H1 (cell line): Measurements from ENCODE around the gene CMBL. TPM values are rescaled to one million over a fixed set of nuclear protein-coding genes. Genes with fewer than 3 reads are reported as not detected.

Experiments used
- CTCF ChIA-PET: fragments of 300-600 bp; sonication (Branson Sonifier 250); formaldehyde crosslinking; loops from one replicate; lab custom pipeline; 2021; ENCODE audit not compliant: partially characterized antibody; lab: Charles Lee
- POLR2A ChIA-PET: fragments of 300-600 bp; sonication (Branson Sonifier 250); formaldehyde crosslinking; loops from one replicate; lab custom pipeline; 2021; ENCODE audit warnings: inconsistent platforms; ENCODE audit not compliant: partially characterized antibody; lab: Charles Lee
- DNase-seq, 2 experiments: peaks; one replicate each; pipeline versions ENCODE4 v3.0.0 to v3.0.0-alpha.2; 2010 to 2022; ENCODE audit warnings: low spot score in 2 of 2, low read depth in 1 of 2, mixed read lengths in 1 of 2
- FAIRE-seq: peaks from 2 replicates; lab custom pipeline; 2011; peaks lifted over from hg19 to GRCh38; lab: Jason Lieb, UNC
- H2AFZ ChIP-seq: 2 replicates; pipeline ENCODE4 v1.8.1; 2012; ENCODE audit warnings: low read length, inconsistent platforms
- H2AK5ac ChIP-seq: 2 replicates; pipeline ENCODE4 v1.6.1; 2013; ENCODE audit warnings: low read depth, low read length
- H2BK120ac ChIP-seq: replicated peaks from 2 replicates; pipeline ENCODE3; 2013; ENCODE audit warnings: low read depth, low read length, inconsistent platforms
- H2BK12ac ChIP-seq: 2 replicates; pipeline ENCODE4 v1.6.1; 2013; ENCODE audit warnings: low read depth, low read length
- H2BK15ac ChIP-seq: 2 replicates; pipeline ENCODE4 v1.6.1; 2013; ENCODE audit warnings: low read length
- H2BK20ac ChIP-seq: 2 replicates; pipeline ENCODE4 v1.6.1; 2013; ENCODE audit warnings: low read length
- H2BK5ac ChIP-seq: 2 replicates; pipeline ENCODE4 v1.6.1; 2013; ENCODE audit warnings: low read depth, low read length
- H3K14ac ChIP-seq: 2 replicates; pipeline ENCODE4 v1.6.1; 2013; ENCODE audit warnings: inconsistent platforms; ENCODE audit not compliant: insufficient read length
- H3K18ac ChIP-seq: 2 replicates; pipeline ENCODE4 v1.6.1; 2013; ENCODE audit warnings: low read length; ENCODE audit errors: extremely low read depth
- H3K23ac ChIP-seq: 2 replicates; pipeline ENCODE4 v1.6.1; 2013; ENCODE audit warnings: inconsistent platforms; ENCODE audit not compliant: insufficient read length
- H3K23me2 ChIP-seq: 2 replicates; pipeline ENCODE4 v1.6.1; 2013; ENCODE audit warnings: low read depth, low read length
- H3K27ac ChIP-seq: 2 replicates; pipeline ENCODE4 v1.6.1; 2011; ENCODE audit warnings: low read depth, low read length, inconsistent platforms
- H3K27me3 ChIP-seq, 4 experiments: replicated peaks in 1 of 4; 1 replicate in 1 of 4; 2 replicates in 3 of 4; pipeline versions ENCODE4 v1.6.1 to v1.8.1; 2011 to 2013; ENCODE audit warnings: low read length in 3 of 4, mild to moderate bottlenecking in 3 of 4, inconsistent platforms in 2 of 4, mixed read lengths in 2 of 4, moderate library complexity in 1 of 4; ENCODE audit not compliant: control insufficient read depth in 3 of 4, insufficient read depth in 3 of 4; ENCODE audit errors: extremely low read depth in 1 of 4
- H3K36me3 ChIP-seq, 4 experiments: 2 replicates each; pipeline versions ENCODE4 v1.6.1 to v1.8.1; 2011 to 2013; ENCODE audit warnings: mild to moderate bottlenecking in 4 of 4, low read length in 3 of 4, moderate library complexity in 2 of 4, control low read depth in 1 of 4, inconsistent platforms in 1 of 4; ENCODE audit not compliant: insufficient read depth in 4 of 4, control insufficient read depth in 2 of 4
- H3K4ac ChIP-seq: replicated peaks from 2 replicates; pipeline ENCODE3; 2013; ENCODE audit warnings: low read length, low read depth, mixed read lengths, inconsistent platforms; ENCODE audit not compliant: insufficient read length
- H3K4me1 ChIP-seq, 4 experiments: replicated peaks in 1 of 4; 1 replicate in 1 of 4; 2 replicates in 3 of 4; pipeline versions ENCODE4 v1.6.1 to v1.8.1; 2011 to 2013; ENCODE audit warnings: low read length in 3 of 4, inconsistent platforms in 2 of 4, mixed read lengths in 1 of 4; ENCODE audit not compliant: insufficient read depth in 4 of 4, control insufficient read depth in 3 of 4
- H3K4me2 ChIP-seq, 2 experiments: 2 replicates each; pipeline versions ENCODE4 v1.6.1 to v1.8.1; 2011 to 2013; ENCODE audit warnings: low read depth in 2 of 2, low read length in 2 of 2, control low read depth in 1 of 2, inconsistent platforms in 1 of 2, mild to moderate bottlenecking in 1 of 2; ENCODE audit not compliant: insufficient read depth in 1 of 2
- H3K4me3 ChIP-seq, 4 experiments: fragments of 200-600, 300-600 bp in 1 of 4; sonication (generic), shearing (Covaris generic), sonication (Bioruptor Twin) in 1 of 4; 2 replicates each; pipeline versions ENCODE4 v1.5.1 to v1.8.1; 2011 to 2016; ENCODE audit warnings: low read length in 4 of 4, low read depth in 3 of 4, control low read depth in 2 of 4, inconsistent platforms in 2 of 4, mild to moderate bottlenecking in 2 of 4, mixed read lengths in 1 of 4, moderate library complexity in 1 of 4; ENCODE audit not compliant: insufficient read depth in 2 of 4; ENCODE audit errors: extremely low read depth in 1 of 4
- H3K56ac ChIP-seq: replicated peaks from 2 replicates; pipeline ENCODE3; 2013; ENCODE audit warnings: low read depth, mild to moderate bottlenecking, mixed read lengths, low read length, inconsistent platforms; ENCODE audit not compliant: insufficient read length
- H3K79me1 ChIP-seq: 2 replicates; pipeline ENCODE4 v1.6.1; 2013; ENCODE audit warnings: low read depth, low read length, control low read depth
- H3K79me2 ChIP-seq, 2 experiments: 2 replicates each; pipeline versions ENCODE4 v1.6.1 to v1.8.1; 2012 to 2013; ENCODE audit warnings: low read length in 2 of 2, mild to moderate bottlenecking in 2 of 2, inconsistent platforms in 1 of 2; ENCODE audit not compliant: insufficient read depth in 2 of 2, control insufficient read depth in 1 of 2
- H3K9ac ChIP-seq, 4 experiments: replicated peaks in 1 of 4; 1 replicate in 1 of 4; 2 replicates in 3 of 4; pipeline versions ENCODE4 v1.6.1 to v1.8.1; 2011 to 2013; ENCODE audit warnings: low read depth in 3 of 4, low read length in 3 of 4, control low read depth in 2 of 4, mild to moderate bottlenecking in 2 of 4, moderate library complexity in 2 of 4, inconsistent platforms in 1 of 4; ENCODE audit errors: extremely low read depth in 1 of 4
- H3K9me3 ChIP-seq, 2 experiments: 2 replicates each; pipeline versions ENCODE4 v1.6.1 to v1.8.1; 2012 to 2013; ENCODE audit warnings: mild to moderate bottlenecking in 2 of 2, moderate library complexity in 2 of 2, control low read depth in 1 of 2, inconsistent platforms in 1 of 2, low read depth in 1 of 2, low read length in 1 of 2, mixed read lengths in 1 of 2; ENCODE audit not compliant: insufficient read depth in 2 of 2
- H4K20me1 ChIP-seq, 2 experiments: replicated peaks in 1 of 2; 2 replicates each; pipeline versions ENCODE3 to v1.8.1; 2011 to 2013; ENCODE audit warnings: inconsistent platforms in 2 of 2, low read length in 2 of 2, mild to moderate bottlenecking in 1 of 2; ENCODE audit not compliant: insufficient read depth in 2 of 2, control insufficient read depth in 1 of 2
- H4K5ac ChIP-seq: 2 replicates; pipeline ENCODE4 v1.6.1; 2013; ENCODE audit warnings: low read length, low read depth, mixed read lengths, inconsistent platforms; ENCODE audit not compliant: insufficient read length
- H4K8ac ChIP-seq: 2 replicates; pipeline ENCODE4 v1.8.0; 2013; ENCODE audit warnings: mild to moderate bottlenecking, moderate library complexity, low read length, inconsistent platforms; ENCODE audit not compliant: insufficient read depth; ENCODE audit errors: extremely low read depth
- H4K91ac ChIP-seq: replicated peaks from 2 replicates; pipeline ENCODE3; 2013; ENCODE audit warnings: low read length, mixed read lengths, inconsistent platforms; ENCODE audit not compliant: insufficient read length
- ATF2 ChIP-seq: IDR thresholded peaks from 2 replicates; pipeline ENCODE4 v1.6.1; 2012; ENCODE audit warnings: low read length, inconsistent platforms
- BACH1 ChIP-seq: IDR thresholded peaks from 2 replicates; pipeline ENCODE4 v1.6.1; 2012; ENCODE audit warnings: low read length, improper control_type of control experiment
- BRCA1 ChIP-seq: IDR thresholded peaks from 2 replicates; pipeline ENCODE4 v1.6.1; 2012; ENCODE audit warnings: low read depth, low read length, improper control_type of control experiment
- CREB1 ChIP-seq: IDR thresholded peaks from 2 replicates; pipeline ENCODE4 v1.6.1; 2012; ENCODE audit warnings: inconsistent platforms
- EP300 ChIP-seq, 2 experiments: IDR thresholded peaks; 1 replicate in 1 of 2; 2 replicates in 1 of 2; pipeline ENCODE4 v1.6.1; 2011 to 2012; ENCODE audit warnings: low read depth in 2 of 2, low read length in 2 of 2, mild to moderate bottlenecking in 2 of 2, borderline replicate concordance in 1 of 2, inconsistent platforms in 1 of 2, moderate library complexity in 1 of 2
- JUN ChIP-seq: IDR thresholded peaks from 2 replicates; pipeline ENCODE4 v1.6.1; 2011; ENCODE audit warnings: low read depth, mild to moderate bottlenecking, improper control_type of control experiment, low read length
- RBBP5 ChIP-seq: IDR thresholded peaks from 2 replicates; pipeline ENCODE4 v1.7.1; 2012; ENCODE audit warnings: low read depth, mild to moderate bottlenecking, inconsistent platforms, low read length, moderate library complexity, borderline replicate concordance
- RXRA ChIP-seq: IDR thresholded peaks from 2 replicates; pipeline ENCODE4 v1.6.1; 2011; ENCODE audit warnings: low read depth, mild to moderate bottlenecking, low read length, moderate library complexity; ENCODE audit not compliant: insufficient read depth
- SP2 ChIP-seq: IDR thresholded peaks from 2 replicates; pipeline ENCODE4 v1.6.1; 2012; ENCODE audit warnings: mild to moderate bottlenecking, low read length, inconsistent platforms
- SRF ChIP-seq: IDR thresholded peaks from 2 replicates; pipeline ENCODE4 v1.6.1; 2011; ENCODE audit warnings: mild to moderate bottlenecking, low read depth, low read length, moderate library complexity
- TBP ChIP-seq: IDR thresholded peaks from 2 replicates; pipeline ENCODE4 v1.6.1; 2011; ENCODE audit warnings: low read depth, low read length, improper control_type of control experiment
- TCF12 ChIP-seq: IDR thresholded peaks from 2 replicates; pipeline ENCODE4 v1.6.1; 2011; ENCODE audit warnings: low read depth, mild to moderate bottlenecking, low read length
- WGBS, 2 experiments: shearing (Covaris generic) in 1 of 2; methylation state at CpG; one replicate each; pipeline versions ENCODE4 v1.1.6 to v1.1.7; 2013 to 2015; ENCODE audit warnings: low lambda C conversion rate in 2 of 2, mixed read lengths in 2 of 2, inconsistent platforms in 1 of 2, low coverage in 1 of 2, missing lambda C conversion rate in 1 of 2; ENCODE audit not compliant: insufficient replicate concordance in 2 of 2, insufficient coverage in 1 of 2, insufficient read length in 1 of 2; ENCODE audit errors: extremely low coverage in 1 of 2, missing lambda C conversion rate in 1 of 2; 5-methylcytosine and 5-hydroxymethylcytosine counted together
- polyA plus RNA-seq, 7 experiments: library from polyadenylated mRNA; depleted of rRNA in 3 of 7; stranded (reverse) in 5 of 7; unstranded in 2 of 7; fragments of >200 nt in 5 of 7; fragments of 200-250 nt in 2 of 7; gene quantifications; 1 replicate in 5 of 7; 2 replicates in 1 of 7; 4 replicates in 1 of 7; pipeline versions ENCODE4 v1.2.1 to v1.2.3, GENCODE V29; 2011 to 2013; ENCODE audit warnings: missing spikeins in 2 of 7, mixed read lengths in 2 of 7
- total RNA-seq: library from RNA; stranded (reverse); fragmentation: NEBNext Ultra II Directional; extraction: Animal tissue kit (Norgen Biotek cat#: 25700); gene quantifications from 2 replicates; pipeline ENCODE4 v1.2.1, GENCODE V29; 2021

CMBL gene
- total and polyA plus RNA-seq, 2 of the 8 experiments (the other 6 are each of a cell fraction or from before 2014, with no cell fraction given) = 27.9 to 32.1 TPM

DNA sequence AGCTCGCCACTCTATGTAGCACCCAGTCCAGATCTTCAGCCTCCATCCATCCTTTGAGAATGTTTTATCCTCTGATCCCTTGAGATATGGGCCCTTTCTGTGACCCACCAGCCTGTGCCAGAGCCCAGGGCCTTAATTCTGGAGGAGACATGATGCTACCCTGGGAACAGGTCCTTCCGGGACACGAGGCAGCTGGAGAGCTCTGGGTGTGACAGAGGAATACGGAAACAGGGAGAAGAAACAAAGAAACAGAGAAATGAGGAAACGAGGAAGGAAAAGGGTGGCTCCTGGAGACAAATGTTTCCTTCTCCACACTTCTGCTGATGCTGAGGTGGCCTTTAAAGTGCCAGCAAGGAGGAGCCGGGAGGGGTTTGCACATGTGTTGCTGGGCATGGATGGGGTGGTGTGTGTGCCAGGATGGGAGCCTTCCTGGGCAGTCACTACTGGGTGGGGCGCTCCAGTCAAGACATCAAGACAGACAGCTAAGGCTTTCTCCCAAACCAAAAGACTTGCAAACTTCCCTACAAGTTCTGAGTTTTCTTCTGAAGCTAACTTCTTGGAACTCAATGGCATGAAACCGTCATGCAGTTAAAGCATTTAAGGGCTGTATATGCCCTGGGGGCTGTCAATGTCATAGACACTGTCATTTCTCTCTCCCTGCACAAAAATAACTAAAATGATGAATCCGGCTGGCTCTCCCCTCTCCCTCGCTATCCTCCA, 23.0 kb upstream of the CMBL start:
- Histone ChIP-seq H3K56ac (no peak overlapping the region), H2AFZ (no peak overlapping the region), H3K14ac (no peak overlapping the region), H3K4me2 (no peak overlapping the region), H2BK5ac (no peak overlapping the region), H3K23ac (no peak overlapping the region), H3K18ac (no peak overlapping the region), H3K4ac (no peak overlapping the region), H3K36me3 (no peaks in the 10 kb centered on the region), H3K9me3 (no peaks in the 10 kb centered on the region), H3K9ac (no peak overlapping the region), H3K79me1 (no peaks in the 10 kb centered on the region), H4K8ac (no peak overlapping the region), H4K5ac (no peak overlapping the region), H4K20me1 (no peaks in the 10 kb centered on the region), H2BK20ac (no peak overlapping the region), H3K27ac (no peak overlapping the region), H2BK12ac (no peak overlapping the region), H3K4me1 (peaks cover 0 to 1% (median 0%) of the 10 kb centered on the region in 4 experiments; a peak in 2 of 7 replicates), H4K91ac (no peak overlapping the region), H2BK15ac (no peak overlapping the region), H2AK5ac (no peak overlapping the region), H3K79me2 (no peaks in the 10 kb centered on the region), H2BK120ac (no peak overlapping the region), H3K4me3 (no peak overlapping the region), H3K27me3 (peaks cover 16 to 46% (median 41%) of the 10 kb centered on the region in 4 experiments), H3K23me2 (peaks cover 5% of the 10 kb centered on the region; the same call in 1 of the 2 replicates)
- no peak for FAIRE-seq
- DNase-seq = no peak
- ChIA-PET CTCF (interaction anchor here (0.5 to 4.4 kb wide), 14 partner anchors 11 to 314 kb away, joined by 3 to 19 read pairs (median 4); no protein-coding TSS in a partner anchor), POLR2A (interaction anchor here (1.2 kb wide), 2 partner anchors 15 to 22 kb away, joined by 3 to 4 read pairs; no protein-coding TSS in a partner anchor)
- WGBS, 2 experiments = 86% methylated on average over 10 of the region's 10 CpGs; no CpG with 5 or more reads in 1 of the 2 experiments
- TF ChIP-seq CREB1 = no peak
- no peak for TF ChIP-seq SRF
- no peak for TF ChIP-seq SP2
- no peak for TF ChIP-seq TBP
- no peak for TF ChIP-seq ATF2
- TF ChIP-seq JUN = no peak
- TF ChIP-seq EP300 (IDR thresholded peaks at IDR 0.05; ENCODE audit: borderline replicate concordance in 1 of 2, low read depth in 2 of 2, low read length in 2 of 2) = no peak
- no peak for TF ChIP-seq RXRA
- no peak for TF ChIP-seq BACH1
- no peak for TF ChIP-seq RBBP5
- no peak for TF ChIP-seq TCF12
- no peak for TF ChIP-seq BRCA1
